Spinal cord (tissue), 10 donors: ENCODE measurements around the gene SLC22A25. TPM values are rescaled to one million over a fixed set of nuclear protein-coding genes. Genes with fewer than 3 reads are reported as not detected.
"Not testable (repeated sequence)": the region's sequence is repeated elsewhere in the genome, so short reads cannot be mapped to it uniquely, and the experiment has no call there.

ENCODE experiments used
- DNase-seq, 6 donors: peaks; one replicate each; pipeline versions ENCODE4 v3.0.0 to v3.0.0-alpha.2; 2013 to 2015; ENCODE audit warnings: low spot score in 6 of 6, low read depth in 4 of 6
- H3K27ac ChIP-seq: one replicate; pipeline ENCODE4 v1.5.1; 2013; ENCODE audit warnings: low read depth, low read length, control low read depth
- H3K27me3 ChIP-seq: one replicate; pipeline ENCODE4 v1.6.1; 2013; ENCODE audit warnings: low read length; ENCODE audit not compliant: control insufficient read depth, insufficient read depth
- H3K36me3 ChIP-seq: one replicate; pipeline ENCODE4 v1.6.1; 2013; ENCODE audit warnings: low read length; ENCODE audit not compliant: control insufficient read depth, insufficient read depth
- H3K4me1 ChIP-seq: one replicate; pipeline ENCODE4 v1.6.1; 2013; ENCODE audit warnings: low read length; ENCODE audit not compliant: control insufficient read depth, insufficient read depth
- H3K4me3 ChIP-seq: one replicate; pipeline ENCODE4 v1.5.1; 2013; ENCODE audit warnings: low read depth, low read length, control low read depth
- H3K9me3 ChIP-seq: one replicate; pipeline ENCODE4 v1.6.1; 2013; ENCODE audit warnings: low read length; ENCODE audit not compliant: control insufficient read depth, insufficient read depth
- WGBS: methylation state at CpG from one replicate; pipeline ENCODE4 v1.1.5; 2013; ENCODE audit warnings: missing lambda C conversion rate; ENCODE audit not compliant: insufficient coverage; 5-methylcytosine and 5-hydroxymethylcytosine counted together
- polyA plus RNA-seq, 2 donors: library from polyadenylated mRNA; unstranded; fragments of 120-200 nt; gene quantifications; one replicate each; pipeline ENCODE4 v1.2.1, GENCODE V29; 2013; ENCODE audit not compliant: insufficient read length in 2 of 2
- total RNA-seq, 2 donors: library from RNA; depleted of rRNA in 1 of 2; stranded (reverse); fragments of 120-200 nt in 1 of 2; fragments of >200 nt in 1 of 2; gene quantifications; one replicate each; pipeline versions ENCODE4 v1.2.3 to v1.2.4, GENCODE V29; 2013 to 2014
- donor health status: healthy.

The SLC22A25 gene
- total and polyA plus RNA-seq, 4 donors: 0.12 TPM; not detected in 3

DNA sequence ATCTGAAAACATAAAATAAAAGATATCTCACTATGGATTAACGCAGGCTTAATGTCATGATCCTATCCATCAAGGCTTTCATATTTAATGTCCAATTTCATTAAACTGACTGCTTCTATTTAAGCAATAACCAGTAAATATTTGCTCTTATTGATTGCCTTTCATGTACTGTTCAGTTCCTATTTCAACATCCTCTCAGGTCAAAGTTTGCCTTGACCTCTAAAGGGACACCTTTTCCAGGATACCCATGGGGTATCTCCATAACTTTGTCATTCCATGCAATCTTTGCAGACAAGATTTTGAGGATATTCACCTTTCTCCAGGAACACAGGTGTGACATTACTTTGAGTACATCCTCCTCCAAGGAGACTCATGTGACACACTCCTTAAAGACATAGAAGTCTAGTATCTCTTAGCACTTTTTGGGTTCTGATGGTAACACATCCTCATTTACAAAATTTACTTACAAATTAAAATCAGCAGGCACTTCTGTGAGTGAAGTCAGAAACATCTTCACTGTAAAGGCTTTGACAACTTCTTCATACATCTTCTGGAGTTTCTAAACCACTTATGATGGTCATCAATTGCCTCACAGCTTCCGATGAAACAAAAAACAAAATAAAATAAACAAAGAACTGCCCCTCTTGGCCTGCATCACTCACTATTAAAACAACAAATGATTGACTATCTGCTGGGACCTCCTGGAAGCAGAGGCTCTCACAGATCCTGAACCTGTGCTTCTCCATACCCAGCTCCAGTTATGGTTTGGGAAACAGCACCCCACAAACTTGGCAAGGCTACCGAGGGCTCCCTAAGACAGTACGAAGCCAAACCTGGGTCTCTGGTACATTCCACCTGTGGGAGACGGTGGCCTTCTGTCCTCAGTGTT, 7.0 kb upstream of the SLC22A25 start:
- no peaks in the 10 kb centered on the region for H3K4me1 ChIP-seq
- 90% methylated on average over 2 of the region's 5 CpGs for WGBS
- H3K27ac ChIP-seq: no peak overlapping the region
- no peaks in the 10 kb centered on the region for H3K36me3 ChIP-seq
- no peak overlapping the region for H3K4me3 ChIP-seq
- no peaks in the 10 kb centered on the region for H3K27me3 ChIP-seq
- H3K9me3 ChIP-seq: no peaks in the 10 kb centered on the region
- no peak for DNase-seq

DNA sequence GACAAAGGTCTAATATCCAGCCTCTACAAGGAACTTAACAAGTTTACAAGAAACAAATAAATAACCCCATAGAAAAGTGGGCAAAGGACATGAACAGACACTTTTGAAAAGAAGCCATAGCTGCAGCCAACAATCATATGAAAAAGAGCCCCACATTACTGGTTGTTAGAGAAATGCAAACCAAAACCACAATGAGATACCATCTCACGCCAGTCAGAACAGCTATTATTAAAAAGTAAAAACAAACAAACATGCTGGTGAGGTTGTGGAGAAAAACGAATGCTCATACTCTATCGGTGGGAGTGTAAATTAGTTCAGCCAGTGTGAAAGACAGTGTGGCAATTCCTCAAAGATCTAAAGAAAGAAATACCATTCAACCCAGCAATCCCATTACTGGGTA, 5.6 kb upstream of the SLC22A25 start:
- H3K4me1 ChIP-seq: no peaks in the 10 kb centered on the region
- H3K36me3 ChIP-seq: no peaks in the 10 kb centered on the region
- DNase-seq: no peak
- H3K27me3 ChIP-seq: no peaks in the 10 kb centered on the region
- H3K27ac ChIP-seq: no peak overlapping the region
- WGBS: no CpG with 5 or more reads among the region's 3 CpGs
- no peaks in the 10 kb centered on the region for H3K9me3 ChIP-seq
- no peak overlapping the region for H3K4me3 ChIP-seq

DNA sequence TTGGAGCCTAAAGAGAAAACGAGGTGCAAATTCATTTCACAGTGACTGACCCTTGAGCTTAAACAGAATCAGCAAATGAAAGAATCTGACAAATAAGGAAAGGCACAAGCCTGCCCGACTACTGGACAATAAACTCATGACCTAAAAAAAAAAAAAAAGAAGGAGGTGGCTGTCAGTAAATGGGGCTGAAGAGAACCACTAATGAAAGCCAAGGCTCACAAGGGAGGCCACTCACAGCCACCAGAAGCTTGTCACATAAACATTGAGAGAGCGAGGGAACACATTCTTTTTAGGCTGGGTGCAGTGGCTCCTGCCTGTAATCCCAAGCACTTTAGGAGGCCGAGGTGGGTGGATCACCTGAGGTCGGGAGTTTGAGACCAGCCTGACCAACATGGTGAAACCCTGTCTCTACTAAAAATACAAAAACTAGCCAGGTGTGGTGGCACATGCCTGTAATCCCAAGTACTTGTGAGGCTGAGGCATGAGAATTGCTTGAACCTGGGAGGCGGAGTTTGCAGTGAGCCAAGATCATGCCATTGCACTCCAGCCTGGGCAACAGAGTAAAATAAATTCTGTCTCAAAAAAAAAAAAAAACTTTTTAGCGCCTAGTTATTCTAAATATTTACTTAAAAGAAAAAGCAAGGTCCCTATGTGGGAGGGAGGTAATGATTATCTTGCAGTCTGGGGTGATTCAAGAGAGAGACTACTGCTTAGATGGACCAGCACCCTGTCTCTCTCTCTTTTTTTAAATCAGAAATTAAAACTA, 4.0 kb upstream of the SLC22A25 start:
- DNase-seq, H3K4me3 ChIP-seq: not testable (repeated sequence)
- 33% methylated on average over 1 of the region's 7 CpGs for WGBS

DNA sequence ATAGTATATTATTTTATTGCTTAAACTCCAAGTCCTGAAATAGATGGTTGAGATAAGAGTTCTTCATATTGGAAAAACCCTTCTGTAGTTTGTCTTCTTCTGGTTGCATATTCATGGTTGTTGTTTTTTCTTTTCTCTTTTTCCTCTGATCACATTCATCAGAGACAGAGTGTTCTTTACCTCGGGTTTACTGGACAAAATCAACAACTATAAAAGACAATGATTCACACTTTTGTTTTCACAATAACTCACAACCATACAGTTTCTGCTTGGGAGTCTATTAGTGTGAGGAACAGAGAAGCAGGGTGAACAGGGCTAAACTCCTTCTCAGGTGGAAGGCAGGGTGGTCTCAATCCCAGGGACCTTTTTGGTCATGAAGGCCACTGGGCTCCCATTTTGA, 2.6 kb upstream of the SLC22A25 start:
- WGBS: no CpG with 5 or more reads among the region's 1 CpG

More for the DNA sequence above, 4.0 kb upstream of the SLC22A25 start:
- H3K27ac ChIP-seq, H3K27me3 ChIP-seq, H3K4me1 ChIP-seq, H3K36me3 ChIP-seq, H3K9me3 ChIP-seq: not testable (repeated sequence)

DNA sequence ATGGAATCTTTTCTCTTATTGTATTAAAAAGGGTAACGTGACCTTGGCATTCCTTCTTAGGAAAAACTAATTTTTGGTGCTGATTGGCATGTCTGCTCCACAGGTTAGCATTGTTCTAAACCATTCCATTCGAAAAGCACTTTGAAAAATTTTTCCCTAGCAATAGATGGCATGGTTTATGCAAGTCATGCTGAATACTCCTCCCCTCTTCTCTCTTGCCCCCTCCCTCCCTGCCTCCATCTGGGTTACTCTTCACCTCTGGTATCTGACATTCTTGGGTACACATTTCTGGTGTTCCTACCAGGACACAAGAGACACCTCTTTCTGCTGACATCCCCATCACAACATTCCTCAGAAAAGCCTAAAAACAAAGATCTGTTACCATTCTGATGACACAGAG, 1.5 kb upstream of the SLC22A25 start:
- Histone ChIP-seq H3K9me3 (no peaks in the 10 kb centered on the region), H3K27ac (no peak overlapping the region), H3K4me1 (no peaks in the 10 kb centered on the region), H3K27me3 (no peaks in the 10 kb centered on the region), H3K36me3 (no peaks in the 10 kb centered on the region), H3K4me3 (no peak overlapping the region)
- 100% methylated on average over 1 of the region's 2 CpGs for WGBS
- DNase-seq: no peak

More for the DNA sequence above, 2.6 kb upstream of the SLC22A25 start:
- Histone ChIP-seq H3K27ac (no peak overlapping the region), H3K4me1 (no peaks in the 10 kb centered on the region), H3K36me3 (no peaks in the 10 kb centered on the region), H3K27me3 (no peaks in the 10 kb centered on the region), H3K4me3 (no peak overlapping the region), H3K9me3 (no peaks in the 10 kb centered on the region)
- no peak for DNase-seq

DNA sequence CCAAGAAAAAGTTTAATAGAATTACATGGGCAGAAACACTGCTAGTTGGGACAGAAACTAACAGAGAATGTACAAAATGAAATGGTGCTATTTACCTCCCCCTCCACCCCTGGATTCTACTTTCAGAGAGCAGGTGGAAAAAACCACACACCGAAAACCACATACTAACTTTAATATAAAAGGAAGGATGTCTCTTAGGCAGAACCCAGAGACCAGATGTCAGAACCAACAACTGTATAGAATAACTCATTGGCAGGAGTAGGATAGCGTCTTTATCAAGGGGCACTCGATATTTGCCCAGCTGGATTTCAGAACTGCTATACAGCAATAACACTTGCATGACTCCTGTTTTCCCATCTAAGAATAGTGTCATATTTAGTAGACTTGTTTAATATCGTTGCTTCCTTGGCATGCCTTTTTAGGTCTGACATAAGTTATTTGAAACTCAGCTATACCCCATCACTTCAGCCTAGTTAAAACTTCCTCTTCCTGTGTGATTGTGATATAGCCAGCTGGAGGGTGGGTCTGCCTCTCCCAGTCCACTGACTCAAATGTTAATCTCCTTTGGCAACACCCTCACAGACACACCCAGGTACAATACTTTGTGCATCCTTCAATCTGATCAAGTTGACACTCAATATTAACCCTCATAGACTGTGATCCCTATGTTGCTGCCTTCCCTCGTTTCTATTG, 1.2 kb downstream of the SLC22A25 start:
- Histone ChIP-seq H3K36me3 (no peaks in the 10 kb centered on the region), H3K27ac (no peak overlapping the region), H3K9me3 (no peaks in the 10 kb centered on the region), H3K4me3 (no peak overlapping the region), H3K4me1 (no peaks in the 10 kb centered on the region), H3K27me3 (no peaks in the 10 kb centered on the region)
- DNase-seq: no peak
- no CpG with 5 or more reads among the region's 5 CpGs for whole genome bisulfite sequencing

DNA sequence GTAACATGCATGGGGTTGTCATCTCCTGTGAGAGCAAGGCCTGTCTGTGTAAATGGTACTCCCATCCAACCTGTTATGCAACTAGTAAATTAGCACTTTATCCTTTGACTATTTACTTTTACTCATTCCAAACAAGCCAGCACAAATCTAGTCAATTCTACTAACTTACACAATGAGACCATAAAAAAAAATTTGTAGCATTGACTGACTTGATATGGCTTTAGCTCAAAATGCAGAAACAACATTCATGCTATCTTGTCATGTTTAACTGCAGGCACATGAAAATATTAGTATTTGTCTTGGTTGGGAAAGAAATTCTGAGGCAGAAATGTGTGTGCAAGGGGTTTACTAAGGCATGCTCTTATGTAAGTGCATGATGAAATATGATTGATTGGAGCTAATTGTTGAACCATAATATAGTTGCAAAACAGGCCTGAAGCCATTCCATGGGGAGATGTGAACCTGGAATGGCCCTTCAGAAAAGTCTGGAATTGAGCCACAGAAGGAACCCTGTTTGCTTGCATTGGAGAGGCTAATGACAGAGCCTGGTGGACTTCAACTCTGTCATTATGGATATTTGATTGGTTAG, 2.5 kb downstream of the SLC22A25 start:
- H3K4me3 ChIP-seq: no peak overlapping the region
- DNase-seq: no peak
- H3K9me3 ChIP-seq: no peaks in the 10 kb centered on the region
- no peaks in the 10 kb centered on the region for H3K36me3 ChIP-seq
- no peak overlapping the region for H3K27ac ChIP-seq
- no peaks in the 10 kb centered on the region for H3K27me3 ChIP-seq
- no peaks in the 10 kb centered on the region for H3K4me1 ChIP-seq

DNA sequence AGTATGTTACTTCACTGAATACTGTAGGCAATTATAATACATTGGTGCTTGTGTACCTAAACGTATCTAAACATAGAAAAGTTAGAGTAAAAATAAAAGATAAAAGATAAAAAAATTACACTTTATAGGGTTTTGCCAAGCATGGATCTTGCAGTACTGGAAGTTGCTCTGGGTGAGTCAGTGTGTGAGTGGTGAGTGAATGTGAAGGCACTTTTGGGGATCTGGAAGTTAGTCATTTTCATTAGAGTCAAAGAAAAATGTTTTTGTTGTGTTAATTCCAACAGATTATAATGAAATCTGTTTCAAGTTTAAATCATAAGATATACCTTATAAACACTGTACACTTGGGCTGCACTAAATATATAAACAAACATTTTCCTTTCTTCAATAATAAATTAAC, 3.3 kb downstream of the SLC22A25 start:
- Histone ChIP-seq H3K9me3 (no peaks in the 10 kb centered on the region), H3K27ac (no peak overlapping the region), H3K36me3 (no peaks in the 10 kb centered on the region), H3K27me3 (no peaks in the 10 kb centered on the region), H3K4me3 (no peak overlapping the region), H3K4me1 (no peaks in the 10 kb centered on the region)
- no peak for DNase-seq
- no CpG with 5 or more reads among the region's 1 CpG for WGBS

DNA sequence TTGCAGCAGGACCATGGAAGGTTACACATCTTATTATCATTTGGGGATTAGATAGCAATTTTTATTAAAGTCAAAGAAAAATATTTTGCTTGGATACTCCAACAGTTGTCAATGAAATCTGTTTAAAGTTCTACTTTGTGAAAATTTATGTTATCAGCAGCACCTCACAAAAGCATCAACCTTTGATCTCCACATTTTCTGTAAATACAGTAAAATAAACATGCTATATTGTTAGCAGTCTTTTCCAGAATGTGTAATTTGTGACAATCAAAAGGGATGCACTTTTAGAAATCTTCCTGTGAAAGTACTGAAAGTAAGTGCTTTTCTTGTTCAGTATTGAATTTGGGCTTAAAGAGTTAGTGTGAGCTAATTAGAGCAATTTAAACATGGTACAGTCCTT, 4.1 kb downstream of the SLC22A25 start:
- H3K27me3 ChIP-seq: no peaks in the 10 kb centered on the region
- H3K9me3 ChIP-seq: no peaks in the 10 kb centered on the region
- H3K36me3 ChIP-seq: no peaks in the 10 kb centered on the region
- no peak overlapping the region for H3K27ac ChIP-seq
- H3K4me3 ChIP-seq: no peak overlapping the region
- no peak for DNase-seq
- H3K4me1 ChIP-seq: no peaks in the 10 kb centered on the region
